Mesenteric fat pad (tissue), 1 donor: Measurements from ENCODE around the gene SBNO1. TPM values are rescaled to one million over a fixed set of nuclear protein-coding genes. Genes with fewer than 3 reads are reported as not detected.
"Not testable (repeated sequence)": the region's sequence is repeated elsewhere in the genome, so short reads cannot be mapped to it uniquely, and the experiment has no call there.

ENCODE experiments used
- DNase-seq: peaks from one replicate; pipeline ENCODE4 v3.0.0-alpha.2; 2020; ENCODE audit warnings: low spot score
- long read RNA-seq: library from polyadenylated mRNA; unstranded; transcript quantifications from one replicate; pipeline ENCODE4 v2.0.0, GENCODE V29; 2020
- total RNA-seq: library from RNA; stranded (reverse); fragmentation: NEBNext Ultra II Directional; extraction: Animal tissue kit (Norgen Biotek cat#: 25700); gene quantifications from one replicate; pipeline ENCODE4 v1.2.1, GENCODE V29; 2021
- donor health status: DM: yes; HTN: yes; CAD: no.

Gene SBNO1
- total RNA-seq: 28.5 TPM
- long read RNA-seq, partial matches to known transcripts: 32 of 55 reads
- long read RNA-seq, other reads (novel, unspliced or antisense): 23 of 55 reads

DNA sequence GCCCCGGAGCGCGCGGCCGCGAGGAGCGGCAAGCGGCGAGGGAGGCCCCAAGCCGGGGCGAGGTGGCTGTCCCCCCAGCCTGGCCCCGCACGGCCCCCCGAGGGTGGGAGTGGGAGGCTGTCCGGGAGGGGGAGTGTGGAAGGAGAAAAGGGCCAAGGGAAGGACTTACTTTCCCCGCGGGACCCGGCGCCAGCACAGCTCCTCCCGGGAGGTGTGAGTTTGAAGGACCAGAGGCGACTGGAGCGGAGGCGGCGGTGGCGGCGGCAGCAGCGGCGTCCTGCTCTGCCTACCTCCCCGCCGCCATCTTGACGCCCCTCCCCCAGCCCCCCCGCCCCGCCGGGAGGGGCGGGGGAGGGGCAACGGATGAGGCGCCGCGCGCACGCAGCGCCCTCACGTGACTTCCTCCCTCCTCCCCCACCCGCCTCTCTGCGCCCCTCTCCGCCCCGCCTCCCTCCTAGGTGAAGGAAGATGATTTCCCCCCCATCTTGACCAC lies at the start of gene SBNO1:
SBNO1 (minus strand) TSS at position 316 of the 493 bp plus-strand sequence. CDS start 14,406 bp downstream, outside the sequence.
- DNase-seq: peak; percentile 95

- no peak for DNase-seq
Measured at GRCh38 chr12:123410041-123410412, 45.4 kb upstream of the SBNO1 start.

GRCh38 chr12:123409284-123410040 lies 44.8 kb upstream of the SBNO1 start:
- not testable (repeated sequence) for DNase-seq

DNA sequence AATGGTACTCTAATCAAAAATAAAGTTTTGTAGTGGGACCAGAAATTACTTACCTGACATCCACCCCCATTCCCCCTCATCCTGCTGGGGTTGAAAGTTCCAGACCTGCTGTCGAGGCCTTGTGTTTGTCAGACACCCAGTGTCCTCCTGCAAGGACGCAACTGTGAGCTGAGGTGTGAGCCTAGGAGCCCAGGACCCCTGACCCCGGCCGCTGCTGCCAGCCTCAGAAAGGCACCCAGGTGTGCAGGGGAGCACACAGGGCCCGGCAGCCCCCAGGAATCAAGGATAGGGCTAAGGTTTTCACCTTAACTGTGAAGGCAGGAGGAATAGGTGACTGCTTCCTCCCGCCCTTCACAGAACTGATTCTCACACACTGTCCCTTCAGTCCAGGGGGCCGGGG lies 44.0 kb upstream of the SBNO1 start:
- not testable (repeated sequence) for DNase-seq

DNA sequence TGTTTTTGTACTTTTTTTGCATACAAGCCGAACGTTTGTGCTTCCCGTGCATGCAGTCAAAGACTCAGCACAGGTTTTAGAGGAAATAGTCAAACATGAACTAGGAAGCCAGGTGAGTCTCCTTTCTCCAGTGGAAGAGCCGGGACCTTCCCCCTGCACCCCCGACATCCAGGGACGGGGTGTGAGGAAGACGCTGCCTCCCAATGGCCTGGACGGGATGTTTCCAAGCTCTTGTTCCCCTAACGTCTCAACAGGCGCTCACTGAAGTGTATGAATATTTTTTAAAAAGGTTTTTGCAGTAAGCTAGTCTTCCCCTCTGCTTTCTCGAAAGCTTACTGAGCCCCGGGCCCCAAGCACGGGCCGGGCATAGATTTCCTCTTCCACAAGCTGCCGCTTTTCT lies 43.3 kb upstream of the SBNO1 start:
- not testable (repeated sequence) for DNase-seq

GRCh38 chr12:123407269-123407668 lies 42.6 kb upstream of the SBNO1 start:
- DNase-seq: not testable (repeated sequence)

- DNase-seq: no peak
Measured at GRCh38 chr12:123404581-123404980, 39.9 kb upstream of the SBNO1 start.

GRCh38 chr12:123401753-123402683 lies 37.4 kb upstream of the SBNO1 start:
- no peak for DNase-seq

- DNase-seq: no peak
Measured at GRCh38 chr12:123399255-123399617, 34.6 kb upstream of the SBNO1 start.

GRCh38 chr12:123398550-123399254 lies 34.1 kb upstream of the SBNO1 start:
- no peak for DNase-seq

GRCh38 chr12:123398177-123398549 lies 33.5 kb upstream of the SBNO1 start:
- no peak for DNase-seq

GRCh38 chr12:123397400-123397799 lies 32.8 kb upstream of the SBNO1 start:
- DNase-seq: no peak

DNA sequence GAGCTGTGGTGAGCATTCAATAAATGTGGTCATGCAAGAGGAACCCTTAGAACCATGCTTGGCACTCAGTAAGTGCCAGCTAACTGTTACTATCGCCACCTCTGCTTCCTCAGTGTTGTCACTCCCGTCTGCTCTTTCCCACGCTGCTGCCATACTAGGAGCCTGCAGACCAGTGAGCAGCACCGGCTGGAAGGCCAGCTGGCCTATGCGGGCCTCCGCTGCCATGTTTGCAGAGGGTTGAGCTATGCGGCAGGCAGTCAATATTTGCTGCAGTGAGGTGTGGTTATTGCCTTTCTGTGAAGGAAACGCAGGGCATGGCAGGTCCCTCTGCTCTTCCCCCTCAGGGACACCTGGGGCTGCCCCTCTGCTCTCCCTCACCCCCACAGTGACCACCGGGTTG lies 32.3 kb upstream of the SBNO1 start:
- no peak for DNase-seq

DNA sequence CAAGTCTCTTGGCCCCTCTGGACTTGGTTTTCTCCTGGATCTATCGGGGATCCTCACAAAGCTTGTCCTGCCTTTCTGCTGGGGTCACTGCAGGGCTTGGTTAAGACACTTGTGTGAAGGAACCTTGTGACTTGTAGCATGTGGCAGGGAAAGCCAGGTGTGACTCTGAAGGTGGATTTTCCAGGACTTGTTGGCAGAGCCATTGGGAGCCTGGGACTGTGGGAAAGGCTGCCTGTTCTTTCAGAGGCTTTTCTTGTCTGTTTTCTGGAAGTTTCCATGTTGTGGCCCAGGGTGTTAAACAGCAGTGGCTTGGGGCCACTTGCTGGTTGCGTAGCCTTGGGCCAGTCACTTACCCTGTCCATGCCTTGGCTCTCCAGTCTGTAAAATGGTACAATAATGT lies 31.9 kb upstream of the SBNO1 start:
- no peak for DNase-seq

GRCh38 chr12:123395236-123395635 lies 30.6 kb upstream of the SBNO1 start:
- no peak for DNase-seq

- no peak for DNase-seq
Measured at GRCh38 chr12:123393747-123394146, 29.1 kb upstream of the SBNO1 start.

GRCh38 chr12:123391546-123392343 lies 27.1 kb upstream of the SBNO1 start:
- DNase-seq: no peak

GRCh38 chr12:123390498-123391426 lies 26.1 kb upstream of the SBNO1 start:
- no peak for DNase-seq

DNA sequence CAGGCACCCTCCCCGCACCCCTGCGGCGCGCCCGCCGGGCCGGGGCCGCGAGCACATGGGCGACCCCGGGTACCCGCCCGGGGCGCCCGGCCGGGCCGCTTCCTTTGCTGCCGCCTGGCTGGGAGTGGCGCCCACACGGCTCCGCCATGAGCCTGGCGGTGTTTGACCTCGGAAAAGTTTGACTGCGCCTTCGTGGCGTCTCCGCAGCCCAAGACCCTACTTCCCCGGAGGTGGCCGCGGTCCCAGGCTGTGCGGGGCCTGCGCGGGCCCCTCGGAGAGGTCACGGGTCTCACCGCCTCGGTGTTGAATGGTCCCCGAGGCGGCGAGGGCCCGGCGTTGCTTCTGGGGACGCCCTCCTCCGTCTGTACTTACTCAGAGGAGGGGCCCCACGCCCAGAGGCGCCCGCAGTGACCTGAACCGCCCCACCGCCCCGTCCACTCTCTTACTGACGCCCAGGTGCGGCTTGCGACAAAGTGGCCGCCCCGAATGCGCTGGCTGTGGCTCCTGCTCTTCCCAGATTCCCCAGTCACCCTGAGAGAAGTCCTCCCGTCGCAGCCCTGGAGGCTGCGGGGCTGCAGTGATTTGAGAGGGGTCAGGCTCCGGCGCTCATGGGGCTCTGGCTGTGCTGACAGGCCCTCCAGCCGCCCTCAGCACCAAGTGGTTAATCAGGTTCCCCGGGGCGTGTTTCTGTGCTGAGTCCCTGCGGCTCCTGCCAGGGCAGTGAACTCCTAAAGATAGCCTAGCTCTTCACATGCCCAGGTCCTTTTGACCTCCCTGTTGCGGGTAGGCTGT lies 25.1 kb upstream of the SBNO1 start:
- no peak for DNase-seq
